ENCODE measurements around the gene SENP7. TPM values are rescaled to one million over a fixed set of nuclear protein-coding genes. Genes with fewer than 3 reads are reported as not detected.

The SENP7 gene
- total RNA-seq, 3 donors from 2014 or later = 26.6 to 43.2 (median 26.9) TPM

GRCh38 chr3:101536266-101536665, 23.3 kb upstream of the SENP7 start:
- Histone ChIP-seq H3K27me3 (no peaks in the 10 kb centered on the region), H3K36me3 (no peaks in the 10 kb centered on the region), H3K4me3 (no peak overlapping the region), H3K9me3 (no peaks in the 10 kb centered on the region), H3K27ac (no peak overlapping the region), H3K4me1 (no peaks in the 10 kb centered on the region)
- TF ChIP-seq POLR2A (IDR thresholded peaks at IDR 0.05) (no peak), CTCF (IDR thresholded peaks at IDR 0.05) (no peak), POLR2AphosphoS5 (IDR thresholded peaks at IDR 0.05) (no peak)
- no peak for DNase-seq (ENCODE audit: low spot score in 2 of 2)
- intact Hi-C loops (cut with DNase I; ENCODE audit: low total_unique reads) = no loop called here

GRCh38 chr3:101535221-101535620, 22.2 kb upstream of the SENP7 start:
- no peak overlapping the region for H3K27ac ChIP-seq
- no peaks in the 10 kb centered on the region for H3K36me3 ChIP-seq
- TF ChIP-seq POLR2AphosphoS5 (IDR thresholded peaks at IDR 0.05) (no peak), POLR2A (IDR thresholded peaks at IDR 0.05) (no peak), CTCF (IDR thresholded peaks at IDR 0.05) (no peak)
- no peaks in the 10 kb centered on the region for H3K4me1 ChIP-seq
- no peak for DNase-seq (ENCODE audit: low spot score in 2 of 2)
- H3K9me3 ChIP-seq = no peaks in the 10 kb centered on the region
- no peaks in the 10 kb centered on the region for H3K27me3 ChIP-seq
- H3K4me3 ChIP-seq = no peak overlapping the region
- intact Hi-C loops (cut with DNase I; ENCODE audit: low total_unique reads) = no loop called here

GRCh38 chr3:101533603-101533968, 20.6 kb upstream of the SENP7 start:
- TF ChIP-seq POLR2AphosphoS5 (IDR thresholded peaks at IDR 0.05) (no peak), CTCF (IDR thresholded peaks at IDR 0.05) (no peak), POLR2A (IDR thresholded peaks at IDR 0.05) (no peak)
- Histone ChIP-seq H3K4me3 (no peak overlapping the region), H3K9me3 (no peaks in the 10 kb centered on the region), H3K27ac (no peak overlapping the region), H3K27me3 (no peaks in the 10 kb centered on the region), H3K4me1 (no peaks in the 10 kb centered on the region), H3K36me3 (no peaks in the 10 kb centered on the region)
- intact Hi-C loops (cut with DNase I; ENCODE audit: low total_unique reads) = no loop called here
- no peak for DNase-seq (ENCODE audit: low spot score in 2 of 2)

GRCh38 chr3:101532783-101533602, 20.0 kb upstream of the SENP7 start:
- TF ChIP-seq CTCF (IDR thresholded peaks at IDR 0.05) = no peak
- TF ChIP-seq POLR2A (IDR thresholded peaks at IDR 0.05) = no peak
- no peak for TF ChIP-seq POLR2AphosphoS5 (IDR thresholded peaks at IDR 0.05)
- H3K9me3 ChIP-seq = no peaks in the 10 kb centered on the region
- no peaks in the 10 kb centered on the region for H3K4me1 ChIP-seq
- H3K27ac ChIP-seq = no peak overlapping the region
- no peak for DNase-seq (ENCODE audit: low spot score in 2 of 2)
- no peaks in the 10 kb centered on the region for H3K27me3 ChIP-seq
- intact Hi-C loops (cut with DNase I; ENCODE audit: low total_unique reads) = no loop called here
- no peaks in the 10 kb centered on the region for H3K36me3 ChIP-seq
- H3K4me3 ChIP-seq = no peak overlapping the region

- DNase-seq (ENCODE audit: low spot score in 2 of 2) = no peak
- H3K4me1 ChIP-seq = no peaks in the 10 kb centered on the region
- no peak overlapping the region for H3K27ac ChIP-seq
- no peaks in the 10 kb centered on the region for H3K9me3 ChIP-seq
- no peaks in the 10 kb centered on the region for H3K27me3 ChIP-seq
- no peak overlapping the region for H3K4me3 ChIP-seq
- TF ChIP-seq CTCF (IDR thresholded peaks at IDR 0.05) (no peak), POLR2AphosphoS5 (IDR thresholded peaks at IDR 0.05) (no peak), POLR2A (IDR thresholded peaks at IDR 0.05) (no peak)
- intact Hi-C loops (cut with DNase I; ENCODE audit: low total_unique reads) = no loop called here
- no peaks in the 10 kb centered on the region for H3K36me3 ChIP-seq
Observed at GRCh38 chr3:101531473-101532086, 18.6 kb upstream of the SENP7 start.

Data from breast epithelium (tissue), 4 donors.